Pons (tissue), 1 donor: ENCODE measurements around the gene ADAMTS4.

ENCODE experiments used
- DNase-seq: peaks from one replicate; pipeline ENCODE4 v3.0.0-alpha.2; 2016; ENCODE audit warnings: low spot score

The ADAMTS4 gene

GRCh38 chr1:161219078-161219892, 20.4 kb upstream of the ADAMTS4 start:
- DNase-seq, result no peak

DNA sequence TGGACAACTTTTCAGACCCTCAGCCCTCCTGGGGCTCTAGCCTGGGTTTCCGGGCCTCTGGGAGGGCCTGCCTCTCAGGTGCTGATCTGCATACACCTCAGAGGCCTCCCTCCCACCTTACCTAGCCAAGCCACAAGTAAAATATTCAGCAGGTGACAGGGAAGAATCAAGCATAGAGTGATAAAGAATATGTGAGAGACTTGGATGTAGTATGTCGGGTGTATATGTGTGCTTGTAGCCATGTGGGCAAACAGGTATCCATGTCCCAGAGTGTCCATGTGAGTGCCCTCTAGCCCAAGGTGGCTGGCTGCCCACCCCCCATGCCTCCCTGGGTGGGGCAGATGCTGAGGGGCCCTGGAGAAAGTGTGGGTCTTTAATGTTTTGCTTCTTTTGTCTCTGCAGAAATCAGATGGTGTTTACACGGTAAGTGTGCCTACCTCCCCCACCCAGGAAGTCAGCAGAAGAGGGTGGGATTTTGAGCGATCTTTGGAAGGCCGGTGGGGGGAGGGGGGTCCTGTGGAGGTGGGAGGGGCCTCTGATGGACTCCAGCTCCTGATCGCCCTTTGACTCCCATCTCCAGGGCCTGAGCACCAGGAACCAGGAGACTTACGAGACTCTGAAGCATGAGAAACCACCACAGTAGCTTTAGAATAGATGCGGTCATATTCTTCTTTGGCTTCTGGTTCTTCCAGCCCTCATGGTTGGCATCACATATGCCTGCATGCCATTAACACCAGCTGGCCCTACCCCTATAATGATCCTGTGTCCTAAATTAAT, 19.6 kb upstream of the ADAMTS4 start:
- no peak for DNase-seq

DNA sequence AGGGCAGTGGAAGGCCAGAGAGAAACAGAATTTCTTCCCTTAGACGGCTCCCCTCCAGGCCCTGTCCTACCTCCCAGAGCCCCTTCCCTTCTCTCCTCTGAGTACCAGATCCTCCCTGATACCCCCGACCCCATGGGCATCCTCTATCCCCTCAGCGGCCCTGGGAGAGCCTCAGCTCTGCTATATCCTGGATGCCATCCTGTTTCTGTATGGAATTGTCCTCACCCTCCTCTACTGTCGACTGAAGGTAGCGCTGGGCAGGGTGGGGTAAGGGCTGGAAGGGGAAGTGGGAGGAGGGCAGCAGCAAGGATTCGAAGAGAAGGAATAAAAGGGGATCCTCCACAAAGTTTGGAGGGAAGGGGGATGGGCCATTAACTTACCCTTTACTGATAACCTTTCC, 19.0 kb upstream of the ADAMTS4 start:
- no peak for DNase-seq

DNA sequence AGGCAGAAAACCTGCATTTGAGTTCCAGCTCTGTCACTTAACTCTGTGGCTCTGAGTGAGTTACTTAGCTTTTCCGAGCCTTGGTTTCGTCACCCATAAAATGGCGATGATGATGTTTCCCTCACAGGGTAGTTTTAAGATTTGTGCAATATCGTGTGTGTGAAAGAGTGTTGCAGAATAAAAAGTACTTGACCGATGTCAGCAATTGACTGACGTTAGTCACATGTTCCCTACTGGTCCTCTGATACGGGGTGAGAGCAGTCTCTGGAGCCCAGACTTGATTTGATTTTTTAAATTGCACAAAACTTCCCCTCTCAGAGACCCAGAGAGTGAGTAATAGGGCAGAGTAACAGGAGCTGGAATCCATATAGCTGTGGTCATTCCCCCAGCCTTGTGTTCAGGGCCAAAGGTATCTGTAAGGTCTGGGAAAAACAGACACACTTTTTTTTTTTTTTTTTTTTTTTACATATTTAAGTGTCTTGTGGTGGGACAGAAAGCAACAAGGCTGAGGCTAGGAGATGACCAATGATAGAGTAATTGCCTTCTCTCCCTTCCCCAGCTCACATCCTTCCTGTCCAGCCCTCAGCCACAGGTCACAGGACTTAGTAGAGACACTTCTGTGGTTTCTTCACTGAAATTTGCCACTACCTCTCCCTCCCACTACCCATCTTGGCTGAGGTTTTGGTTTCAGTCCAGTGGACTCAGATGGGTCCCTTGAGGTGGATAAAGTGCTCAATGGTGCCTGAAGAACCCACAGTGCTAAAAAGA, 18.3 kb upstream of the ADAMTS4 start:
- DNase-seq, result peak; percentile 57

DNA sequence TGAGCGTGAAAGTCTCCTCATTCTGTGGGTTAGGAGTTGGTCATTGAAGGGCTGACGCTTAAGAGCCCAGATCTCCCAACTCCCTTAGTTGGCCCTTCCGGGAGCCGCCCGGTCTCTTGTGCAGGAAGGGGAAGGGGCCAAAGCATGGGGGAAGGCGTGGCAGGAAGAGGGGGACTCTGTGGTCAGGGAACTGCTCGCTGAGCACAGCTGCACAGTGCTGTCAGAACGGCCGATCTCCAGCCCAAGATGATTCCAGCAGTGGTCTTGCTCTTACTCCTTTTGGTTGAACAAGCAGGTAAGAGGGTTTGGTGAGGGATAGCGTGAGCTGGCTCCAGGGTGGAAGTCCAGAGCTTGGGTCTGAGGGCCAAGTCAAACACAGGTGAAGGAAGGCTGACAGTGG, 16.2 kb upstream of the ADAMTS4 start, which contains the start of gene FCER1G:
TSS of gene FCER1G (plus strand) at position 220 of the 400 bp plus-strand sequence. CDS start at position 247, 27 bp downstream.
- DNase-seq, result no peak

DNA sequence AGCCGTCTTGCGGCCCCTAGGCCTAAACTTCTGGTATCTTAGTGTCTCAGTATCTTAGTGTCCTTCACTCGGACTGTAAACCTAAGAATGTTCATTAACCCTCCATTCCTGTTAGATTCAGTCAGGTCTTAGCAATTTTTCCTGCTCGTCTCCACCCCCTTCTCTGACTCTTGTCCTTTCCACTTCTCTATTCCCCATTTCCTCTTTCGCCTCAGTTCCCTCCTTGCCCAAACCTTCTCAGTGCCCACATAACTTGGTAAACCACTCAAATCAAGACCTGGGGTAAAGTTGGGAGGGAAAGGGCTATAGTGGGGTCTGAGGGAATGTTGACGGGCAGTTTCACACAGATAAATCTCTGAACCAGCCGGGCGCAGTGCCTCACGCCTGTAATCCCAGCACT, 15.5 kb upstream of the ADAMTS4 start:
- peak; percentile 58 for DNase-seq

GRCh38 chr1:161209790-161210409, 11.0 kb upstream of the ADAMTS4 start:
- DNase-seq, result peak; percentile 78

GRCh38 chr1:161207173-161207572, 8.3 kb upstream of the ADAMTS4 start:
- no peak for DNase-seq

GRCh38 chr1:161206411-161207140, 7.7 kb upstream of the ADAMTS4 start:
- DNase-seq, result no peak

GRCh38 chr1:161201836-161202712, 3.2 kb upstream of the ADAMTS4 start, which contains the start of gene NDUFS2:
TSS of gene NDUFS2 (plus strand) at chr1:161202367. CDS start at chr1:161202386, 19 bp downstream.
- peak; percentile 100 for DNase-seq

GRCh38 chr1:161200992-161201835, 2.4 kb upstream of the ADAMTS4 start:
- peak; percentile 73 for DNase-seq

- peak; percentile 97 for DNase-seq
These were observed 1.7 kb upstream of the ADAMTS4 start for GRCh38 chr1:161200421-161200991.

- peak; percentile 64 for DNase-seq
These were observed 769 bp upstream of the ADAMTS4 start for GRCh38 chr1:161199506-161200139.

- no peak for DNase-seq
These were observed 509 bp downstream of the ADAMTS4 start for GRCh38 chr1:161198194-161198896.

- DNase-seq, result no peak
These were observed 1.2 kb downstream of the ADAMTS4 start for GRCh38 chr1:161197560-161198193.

- no peak for DNase-seq
These were observed 2.1 kb downstream of the ADAMTS4 start for GRCh38 chr1:161196521-161197451.
